ENCODE results near the gene POU2F1.

DNA sequence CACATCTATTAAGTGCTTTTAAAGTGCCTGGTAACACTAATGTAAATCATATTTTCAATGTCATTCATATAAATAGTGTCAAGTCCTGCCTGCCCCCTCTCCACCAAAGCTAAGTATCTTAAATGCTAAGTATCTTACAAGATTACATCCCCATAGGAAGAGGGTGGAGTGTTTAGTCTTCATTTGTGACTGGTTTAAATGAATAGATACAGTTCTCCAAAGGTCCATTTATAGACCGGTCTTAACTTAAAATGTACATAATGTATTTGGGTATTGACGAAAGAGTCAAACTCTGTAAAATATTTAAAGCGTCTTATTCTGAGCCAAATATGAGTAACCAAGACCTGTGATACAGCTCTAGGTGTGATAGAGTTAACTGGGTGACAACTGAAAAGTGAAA is 60.2 kb downstream of the POU2F1 start:
- TF ChIP-seq ZNF331 (CRISPR knock-in tag; IDR thresholded peaks at IDR 0.05; ENCODE audit: low read depth) (no peak), NANOG (IDR thresholded peaks at IDR 0.05; ENCODE audit: borderline replicate concordance) (no peak), POLR2AphosphoS5 (IDR thresholded peaks at IDR 0.05; ENCODE audit: low read depth) (no peak), EZH2 (IDR thresholded peaks at IDR 0.05; ENCODE audit: low read depth, unreplicated experiment) (no peak), JUNB (IDR thresholded peaks at IDR 0.05; ENCODE audit: unreplicated experiment) (no peak), CREB1 (CRISPR knock-in tag; IDR thresholded peaks at IDR 0.05; ENCODE audit: low read depth) (no peak), ZNF114 (CRISPR knock-in tag; IDR thresholded peaks at IDR 0.05) (no peak)
- TF ChIP-seq, protein P1, sequence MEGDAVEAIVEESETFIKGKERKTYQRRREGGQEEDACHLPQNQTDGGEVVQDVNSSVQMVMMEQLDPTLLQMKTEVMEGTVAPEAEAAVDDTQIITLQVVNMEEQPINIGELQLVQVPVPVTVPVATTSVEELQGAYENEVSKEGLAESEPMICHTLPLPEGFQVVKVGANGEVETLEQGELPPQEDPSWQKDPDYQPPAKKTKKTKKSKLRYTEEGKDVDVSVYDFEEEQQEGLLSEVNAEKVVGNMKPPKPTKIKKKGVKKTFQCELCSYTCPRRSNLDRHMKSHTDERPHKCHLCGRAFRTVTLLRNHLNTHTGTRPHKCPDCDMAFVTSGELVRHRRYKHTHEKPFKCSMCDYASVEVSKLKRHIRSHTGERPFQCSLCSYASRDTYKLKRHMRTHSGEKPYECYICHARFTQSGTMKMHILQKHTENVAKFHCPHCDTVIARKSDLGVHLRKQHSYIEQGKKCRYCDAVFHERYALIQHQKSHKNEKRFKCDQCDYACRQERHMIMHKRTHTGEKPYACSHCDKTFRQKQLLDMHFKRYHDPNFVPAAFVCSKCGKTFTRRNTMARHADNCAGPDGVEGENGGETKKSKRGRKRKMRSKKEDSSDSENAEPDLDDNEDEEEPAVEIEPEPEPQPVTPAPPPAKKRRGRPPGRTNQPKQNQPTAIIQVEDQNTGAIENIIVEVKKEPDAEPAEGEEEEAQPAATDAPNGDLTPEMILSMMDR (conservative IDR thresholded peaks at IDR 0.05; ENCODE audit: low read depth in 2 of 2): no peak
- TF ChIP-seq, protein P2, sequence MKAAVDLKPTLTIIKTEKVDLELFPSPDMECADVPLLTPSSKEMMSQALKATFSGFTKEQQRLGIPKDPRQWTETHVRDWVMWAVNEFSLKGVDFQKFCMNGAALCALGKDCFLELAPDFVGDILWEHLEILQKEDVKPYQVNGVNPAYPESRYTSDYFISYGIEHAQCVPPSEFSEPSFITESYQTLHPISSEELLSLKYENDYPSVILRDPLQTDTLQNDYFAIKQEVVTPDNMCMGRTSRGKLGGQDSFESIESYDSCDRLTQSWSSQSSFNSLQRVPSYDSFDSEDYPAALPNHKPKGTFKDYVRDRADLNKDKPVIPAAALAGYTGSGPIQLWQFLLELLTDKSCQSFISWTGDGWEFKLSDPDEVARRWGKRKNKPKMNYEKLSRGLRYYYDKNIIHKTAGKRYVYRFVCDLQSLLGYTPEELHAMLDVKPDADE (IDR thresholded peaks at IDR 0.05): no peak
